Measurements from ENCODE around the gene PVALEF. TPM values are rescaled to one million over a fixed set of nuclear protein-coding genes. Genes with fewer than 3 reads are reported as not detected.

Gene PVALEF
- total and polyA plus RNA-seq, 2 donors (not counting 1 experiment from before 2014, with no cell fraction given), result not detected

DNA sequence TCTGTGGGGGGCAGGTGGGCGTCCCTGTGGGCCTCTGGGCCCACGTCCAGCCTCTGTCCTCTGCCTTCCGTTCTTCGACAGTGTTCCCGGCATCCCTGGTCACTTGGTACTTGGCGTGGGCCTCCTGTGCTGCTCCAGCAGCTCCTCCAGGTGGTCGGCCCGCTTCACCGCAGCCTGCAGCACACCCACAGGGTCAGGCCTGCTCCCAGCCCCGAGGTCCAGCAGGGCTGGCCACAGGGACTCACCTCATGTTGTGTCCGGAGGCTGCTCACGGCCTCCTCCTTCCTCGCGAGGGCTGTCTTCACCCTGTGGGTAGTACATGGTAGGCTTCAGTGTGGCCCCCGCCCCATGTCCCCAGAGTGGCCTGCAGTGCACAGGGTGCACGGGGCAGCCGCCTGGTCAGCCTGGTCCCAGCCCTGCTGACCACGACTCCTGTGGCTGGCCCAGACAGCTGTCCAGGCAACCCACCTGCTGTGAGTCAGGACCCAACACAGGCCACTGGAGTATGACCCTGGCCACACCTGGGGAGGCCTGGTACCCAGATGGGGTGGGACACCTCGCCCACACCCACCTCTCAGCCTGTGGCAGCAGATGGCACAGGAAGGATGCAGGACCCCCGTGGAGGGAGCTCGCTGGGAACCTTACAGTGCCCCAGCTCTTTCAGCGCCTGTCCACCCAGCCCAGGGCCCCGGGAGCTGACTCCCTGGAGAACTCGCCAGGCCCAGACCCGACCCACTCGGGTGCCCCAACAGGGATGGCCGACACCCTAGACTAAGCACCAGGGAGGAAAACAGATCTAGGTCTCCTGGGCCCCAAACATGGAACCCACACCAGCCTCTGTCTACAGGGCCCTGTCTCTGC is 24.6 kb downstream of the PVALEF start:
- Histone ChIP-seq H3K4me1 (ENCODE audit: control insufficient read depth, extremely low read depth, insufficient read depth, low read length) (no peaks in the 10 kb centered on the region), H3K27ac (ENCODE audit: insufficient read depth, low read length) (no peak overlapping the region), H3K4me2 (ENCODE audit: extremely low read depth, insufficient read depth, low read length) (no peak overlapping the region), H3K9me3 (ENCODE audit: control insufficient read depth, insufficient read depth, low read depth, low read length) (no peaks in the 10 kb centered on the region), H3K36me3 (ENCODE audit: control insufficient read depth, insufficient read depth, low read length) (no peaks in the 10 kb centered on the region), H3K79me2 (ENCODE audit: control insufficient read depth, insufficient read depth, low read length) (no peaks in the 10 kb centered on the region), H3K27me3 (ENCODE audit: control insufficient read depth, insufficient read depth, low read length) (no peaks in the 10 kb centered on the region), H4K20me1 (ENCODE audit: control insufficient read depth, extremely low read depth, insufficient read depth, low read length) (no peaks in the 10 kb centered on the region), H3K4me3 (replicated peaks in 1 of 4; ENCODE audit: control extremely low read depth in 1 of 4, insufficient read depth in 1 of 4, low read depth in 3 of 4, low read length in 4 of 4) (no peak overlapping the region), H3K9ac (ENCODE audit: insufficient read depth, low read length) (no peak overlapping the region), H2AFZ (ENCODE audit: low read length) (no peak overlapping the region)
- no peak for TF ChIP-seq EZH2 (IDR thresholded peaks at IDR 0.05; ENCODE audit: low read length, missing control alignments)
- TF ChIP-seq CTCF (conservative IDR thresholded peaks at IDR 0.05 in 1 of 2, IDR thresholded peaks at IDR 0.05 in 1 of 2; ENCODE audit: low read depth in 1 of 2, low read length in 2 of 2), result no peak
- DNase-seq (ENCODE audit: low read depth in 2 of 2), result no peak

DNA sequence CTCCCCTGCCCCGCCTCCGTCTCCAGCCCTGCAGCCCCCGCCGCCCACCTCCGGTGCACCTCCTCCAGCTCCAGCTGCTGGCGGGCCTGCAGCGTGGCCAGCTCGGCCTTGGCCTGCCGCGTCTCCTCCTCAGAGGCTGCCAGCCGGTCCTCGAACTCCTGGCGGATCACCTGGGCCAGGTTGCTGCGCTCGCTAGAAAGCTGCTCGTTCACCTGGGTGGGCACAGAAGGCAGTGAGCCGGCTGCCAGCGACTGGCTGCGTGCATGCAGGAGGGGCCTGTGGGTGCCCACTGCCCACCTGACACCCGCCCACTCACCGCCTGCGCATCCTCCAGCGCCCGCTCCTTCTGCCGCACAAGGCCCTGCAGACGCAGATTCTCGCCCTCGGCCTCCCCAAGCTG is 25.3 kb downstream of the PVALEF start:
- H3K4me3 ChIP-seq (replicated peaks in 1 of 4; ENCODE audit: control extremely low read depth in 1 of 4, insufficient read depth in 1 of 4, low read depth in 3 of 4, low read length in 4 of 4), result no peak overlapping the region
- no peaks in the 10 kb centered on the region for H3K79me2 ChIP-seq (ENCODE audit: control insufficient read depth, insufficient read depth, low read length)

GRCh38 chr17:81191116-81191515 is 25.8 kb downstream of the PVALEF start:
- H4K20me1 ChIP-seq (ENCODE audit: control insufficient read depth, extremely low read depth, insufficient read depth, low read length), result no peaks in the 10 kb centered on the region
- no peak overlapping the region for H2AFZ ChIP-seq (ENCODE audit: low read length)
- H3K27me3 ChIP-seq (ENCODE audit: control insufficient read depth, insufficient read depth, low read length), result no peaks in the 10 kb centered on the region
- DNase-seq (ENCODE audit: low read depth in 2 of 2), result no peak
- H3K4me3 ChIP-seq (replicated peaks in 1 of 4; ENCODE audit: control extremely low read depth in 1 of 4, insufficient read depth in 1 of 4, low read depth in 3 of 4, low read length in 4 of 4), result no peak overlapping the region
- no peak overlapping the region for H3K9ac ChIP-seq (ENCODE audit: insufficient read depth, low read length)
- no peaks in the 10 kb centered on the region for H3K36me3 ChIP-seq (ENCODE audit: control insufficient read depth, insufficient read depth, low read length)
- H3K9me3 ChIP-seq (ENCODE audit: control insufficient read depth, insufficient read depth, low read depth, low read length), result no peaks in the 10 kb centered on the region
- no peak overlapping the region for H3K4me2 ChIP-seq (ENCODE audit: extremely low read depth, insufficient read depth, low read length)
- H3K27ac ChIP-seq (ENCODE audit: insufficient read depth, low read length), result no peak overlapping the region
- H3K4me1 ChIP-seq (ENCODE audit: control insufficient read depth, extremely low read depth, insufficient read depth, low read length), result no peaks in the 10 kb centered on the region
- no peaks in the 10 kb centered on the region for H3K79me2 ChIP-seq (ENCODE audit: control insufficient read depth, insufficient read depth, low read length)
- no peak for TF ChIP-seq CTCF (conservative IDR thresholded peaks at IDR 0.05 in 1 of 2, IDR thresholded peaks at IDR 0.05 in 1 of 2; ENCODE audit: low read depth in 1 of 2, low read length in 2 of 2)

More for the DNA sequence above, 25.3 kb downstream of the PVALEF start:
- Histone ChIP-seq H3K27ac (ENCODE audit: insufficient read depth, low read length) (no peak overlapping the region), H3K4me1 (ENCODE audit: control insufficient read depth, extremely low read depth, insufficient read depth, low read length) (no peaks in the 10 kb centered on the region), H3K9ac (ENCODE audit: insufficient read depth, low read length) (no peak overlapping the region), H4K20me1 (ENCODE audit: control insufficient read depth, extremely low read depth, insufficient read depth, low read length) (no peaks in the 10 kb centered on the region), H3K4me2 (ENCODE audit: extremely low read depth, insufficient read depth, low read length) (no peak overlapping the region), H3K9me3 (ENCODE audit: control insufficient read depth, insufficient read depth, low read depth, low read length) (no peaks in the 10 kb centered on the region), H2AFZ (ENCODE audit: low read length) (no peak overlapping the region), H3K27me3 (ENCODE audit: control insufficient read depth, insufficient read depth, low read length) (no peaks in the 10 kb centered on the region), H3K36me3 (ENCODE audit: control insufficient read depth, insufficient read depth, low read length) (no peaks in the 10 kb centered on the region)
- no peak for DNase-seq (ENCODE audit: low read depth in 2 of 2)
- TF ChIP-seq CTCF (conservative IDR thresholded peaks at IDR 0.05 in 1 of 2, IDR thresholded peaks at IDR 0.05 in 1 of 2; ENCODE audit: low read depth in 1 of 2, low read length in 2 of 2), result no peak
- no peak for TF ChIP-seq EZH2 (IDR thresholded peaks at IDR 0.05; ENCODE audit: low read length, missing control alignments)
